ENCODE results near the gene SAFB. TPM values are rescaled to one million over a fixed set of nuclear protein-coding genes. Genes with fewer than 3 reads are reported as not detected.

The SAFB gene
- total RNA-seq, 2 donors from 2014 or later, result 28.6 to 101 TPM

GRCh38 chr19:5707576-5708575 lies 85.0 kb downstream of the SAFB start:
- peaks cover 62% of the 10 kb centered on the region for H3K36me3 ChIP-seq
- ATAC-seq (ENCODE audit: insufficient number of reproducible peaks, low FRiP score, low read depth) (no peak), DNase-seq (ENCODE audit: low spot score) (no peak)
- no peaks in the 10 kb centered on the region for H3K4me1 ChIP-seq (ENCODE audit: control insufficient read depth in 1 of 2, low read depth in 2 of 2)
- H3K9me3 ChIP-seq, result no peaks in the 10 kb centered on the region
- H3K27ac ChIP-seq, result no peak overlapping the region
- TF ChIP-seq CTCF (IDR thresholded peaks at IDR 0.05), result no peak
- no peak overlapping the region for H3K4me3 ChIP-seq
- H3K27me3 ChIP-seq (replicated peaks; ENCODE audit: insufficient read depth), result no peaks in the 10 kb centered on the region

GRCh38 chr19:5711025-5711424 lies 88.1 kb downstream of the SAFB start:
- peaks cover 48% of the 10 kb centered on the region for H3K36me3 ChIP-seq
- DNase-seq (ENCODE audit: low spot score), result no peak
- no peaks in the 10 kb centered on the region for H3K9me3 ChIP-seq
- no peaks in the 10 kb centered on the region for H3K4me1 ChIP-seq (ENCODE audit: control insufficient read depth in 1 of 2, low read depth in 2 of 2)
- no peaks in the 10 kb centered on the region for H3K27me3 ChIP-seq (replicated peaks; ENCODE audit: insufficient read depth)
- no peak overlapping the region for H3K4me3 ChIP-seq
- H3K27ac ChIP-seq, result no peak overlapping the region
- no peak for TF ChIP-seq CTCF (IDR thresholded peaks at IDR 0.05)
- no peak for ATAC-seq (ENCODE audit: insufficient number of reproducible peaks, low FRiP score, low read depth)

- TF ChIP-seq CTCF (IDR thresholded peaks at IDR 0.05), result no peak
These were observed 88.9 kb downstream of the SAFB start for GRCh38 chr19:5711713-5712161.

GRCh38 chr19:5713228-5713627 lies 90.3 kb downstream of the SAFB start:
- Histone ChIP-seq H3K4me3 (no peak overlapping the region), H3K36me3 (peaks cover 30% of the 10 kb centered on the region), H3K27ac (no peak overlapping the region), H3K9me3 (no peaks in the 10 kb centered on the region), H3K27me3 (replicated peaks; ENCODE audit: insufficient read depth) (no peaks in the 10 kb centered on the region), H3K4me1 (ENCODE audit: control insufficient read depth in 1 of 2, low read depth in 2 of 2) (peaks cover 3 to 5% of the 10 kb centered on the region in 2 donors)
- ATAC-seq (ENCODE audit: insufficient number of reproducible peaks, low FRiP score, low read depth) (no peak), DNase-seq (ENCODE audit: low spot score) (no peak)
- TF ChIP-seq CTCF (IDR thresholded peaks at IDR 0.05), result no peak

More at GRCh38 chr19:5711713-5712161, 88.9 kb downstream of the SAFB start:
- Histone ChIP-seq H3K36me3 (peaks cover 42% of the 10 kb centered on the region), H3K4me3 (no peak overlapping the region), H3K4me1 (ENCODE audit: control insufficient read depth in 1 of 2, low read depth in 2 of 2) (no peaks in the 10 kb centered on the region), H3K9me3 (no peaks in the 10 kb centered on the region), H3K27me3 (replicated peaks; ENCODE audit: insufficient read depth) (no peaks in the 10 kb centered on the region), H3K27ac (no peak overlapping the region)
- no peak for DNase-seq (ENCODE audit: low spot score)
- no peak for ATAC-seq (ENCODE audit: insufficient number of reproducible peaks, low FRiP score, low read depth)

GRCh38 chr19:5714816-5715215 lies 91.9 kb downstream of the SAFB start:
- peaks cover 30% of the 10 kb centered on the region for H3K36me3 ChIP-seq
- DNase-seq (ENCODE audit: low spot score) (no peak), ATAC-seq (ENCODE audit: insufficient number of reproducible peaks, low FRiP score, low read depth) (no peak)
- H3K27me3 ChIP-seq (replicated peaks; ENCODE audit: insufficient read depth), result no peaks in the 10 kb centered on the region
- H3K27ac ChIP-seq, result no peak overlapping the region
- no peak for TF ChIP-seq CTCF (IDR thresholded peaks at IDR 0.05)
- peaks cover 11 to 19% of the 10 kb centered on the region in 2 donors for H3K4me1 ChIP-seq (ENCODE audit: control insufficient read depth in 1 of 2, low read depth in 2 of 2)
- H3K4me3 ChIP-seq, result no peak overlapping the region
- no peaks in the 10 kb centered on the region for H3K9me3 ChIP-seq
